HG02870 (cell line): ENCODE measurements around the gene TUBA4B.

Experiments
- ATAC-seq: cut with Tn5 transposase; IDR thresholded peaks from one replicate; pipeline ENCODE4 v1.9.1; 2021; ENCODE audit warnings: mild to moderate bottlenecking, moderate library complexity; ENCODE audit not compliant: unreplicated experiment

Gene TUBA4B

DNA sequence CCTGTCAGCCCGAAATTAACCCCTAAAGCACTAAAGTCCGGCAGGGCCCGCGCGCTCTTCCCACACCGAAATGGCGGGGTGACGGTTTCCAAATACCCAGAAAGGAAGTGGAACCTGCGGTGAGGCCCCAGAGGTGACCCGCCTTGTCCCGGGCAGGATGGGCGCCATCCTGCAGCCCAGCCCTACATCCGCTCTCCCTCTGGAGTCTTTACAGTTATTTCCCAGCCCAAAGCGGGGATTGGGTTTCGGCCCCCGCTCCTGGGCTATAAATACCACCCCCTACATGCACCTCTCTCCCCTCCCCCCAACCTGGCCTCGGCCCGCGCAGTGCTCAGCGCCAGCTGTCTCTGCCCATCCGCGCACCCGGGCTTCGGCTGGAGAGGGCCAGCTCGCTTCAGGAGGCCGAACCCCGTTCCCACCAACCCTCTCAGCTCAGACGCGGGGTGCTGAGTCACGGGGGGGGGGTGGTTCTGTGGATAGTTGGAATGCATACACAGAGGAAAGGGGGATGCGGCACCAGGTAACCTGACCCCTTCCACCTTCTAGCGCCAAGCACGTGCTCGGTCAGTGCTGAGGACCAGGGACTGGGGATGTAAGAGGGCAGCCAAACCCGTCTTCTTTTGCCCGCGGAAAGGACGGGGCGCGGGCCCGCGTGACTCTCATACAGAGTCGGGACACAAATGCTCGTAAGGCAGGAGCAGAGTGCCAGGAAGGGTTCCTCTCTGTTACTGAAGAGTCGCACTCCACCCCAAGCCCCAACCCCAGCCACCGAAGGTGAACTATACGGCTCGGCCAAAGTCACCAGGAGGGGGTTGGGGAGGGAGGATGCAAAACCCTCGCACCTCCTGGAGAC lies at the start of gene TUBA4B:
TSS of gene TUBA4B (plus strand) at position 344 of the 853 bp plus-strand sequence. CDS start at position 509, 165 bp downstream.
- peak; percentile 20 for ATAC-seq

DNA sequence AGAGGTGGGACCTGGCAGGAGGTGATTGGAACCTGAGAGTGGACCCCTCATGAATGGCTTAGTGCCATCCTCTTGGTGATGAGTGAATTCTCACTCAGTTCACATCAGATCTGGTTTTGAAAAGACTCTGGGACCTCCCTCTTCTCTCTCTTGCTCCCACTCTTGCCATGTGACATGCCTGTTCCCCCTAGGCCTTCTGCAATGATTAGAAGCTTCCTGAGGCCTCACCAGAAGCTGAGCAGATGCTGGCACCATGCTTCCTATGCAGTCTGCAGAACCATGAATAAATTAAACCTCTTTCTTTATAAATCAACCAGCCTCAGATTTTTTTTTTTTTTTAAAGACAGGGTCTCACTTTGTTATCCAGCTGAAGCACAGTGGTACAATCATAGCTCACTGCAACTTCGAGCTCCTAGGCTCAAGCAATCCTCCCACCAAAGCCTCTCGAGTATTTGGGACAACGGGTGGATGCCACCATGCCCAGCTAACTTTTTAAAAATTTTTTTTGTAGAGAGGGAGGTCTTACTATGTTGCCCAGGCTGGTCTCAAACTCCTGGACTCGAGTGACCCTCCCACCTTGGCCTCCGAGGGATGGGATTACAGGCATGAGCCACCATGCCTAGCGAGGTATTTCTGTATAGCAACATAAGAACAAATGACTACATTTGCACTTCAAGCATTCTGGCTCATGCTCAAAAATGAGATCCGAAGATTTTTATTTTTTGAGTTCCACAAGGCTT lies 48.4 kb upstream of the TUBA4B start:
- no peak for ATAC-seq

DNA sequence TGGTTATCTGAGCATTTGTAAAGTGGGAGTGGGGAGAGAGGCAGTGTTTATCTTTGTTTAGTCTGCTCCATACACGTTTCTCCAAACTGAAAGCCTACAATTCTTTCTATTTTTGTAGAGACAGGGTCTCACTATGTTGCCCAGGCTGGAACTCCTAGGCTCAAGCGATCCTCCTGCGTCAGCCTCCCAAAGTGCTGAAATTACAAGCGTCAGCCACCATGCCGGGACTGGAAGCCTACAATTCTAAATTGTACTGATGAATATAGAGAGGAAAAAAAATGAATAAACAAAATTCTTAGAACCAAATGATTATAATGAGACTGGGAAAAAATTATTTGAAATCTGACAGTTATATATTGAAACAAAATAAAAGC lies 47.9 kb upstream of the TUBA4B start:
- ATAC-seq, result no peak

DNA sequence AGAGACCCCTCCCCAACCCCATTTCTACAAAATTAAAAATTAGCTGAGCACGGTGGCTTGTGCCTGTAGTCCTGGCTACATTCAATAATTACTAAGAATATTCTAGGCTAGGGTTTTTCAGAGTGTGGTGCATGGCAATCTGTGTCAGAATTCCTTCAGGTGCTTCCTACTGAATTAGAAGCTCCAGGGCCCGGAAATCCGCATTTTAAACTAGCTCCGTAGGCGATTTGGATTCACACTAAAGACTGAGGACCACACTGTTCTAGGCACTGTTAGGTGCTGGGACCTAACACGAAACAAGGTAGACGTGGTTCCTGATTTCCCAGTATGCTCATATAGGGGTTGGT lies 47.1 kb upstream of the TUBA4B start:
- ATAC-seq, result no peak

DNA sequence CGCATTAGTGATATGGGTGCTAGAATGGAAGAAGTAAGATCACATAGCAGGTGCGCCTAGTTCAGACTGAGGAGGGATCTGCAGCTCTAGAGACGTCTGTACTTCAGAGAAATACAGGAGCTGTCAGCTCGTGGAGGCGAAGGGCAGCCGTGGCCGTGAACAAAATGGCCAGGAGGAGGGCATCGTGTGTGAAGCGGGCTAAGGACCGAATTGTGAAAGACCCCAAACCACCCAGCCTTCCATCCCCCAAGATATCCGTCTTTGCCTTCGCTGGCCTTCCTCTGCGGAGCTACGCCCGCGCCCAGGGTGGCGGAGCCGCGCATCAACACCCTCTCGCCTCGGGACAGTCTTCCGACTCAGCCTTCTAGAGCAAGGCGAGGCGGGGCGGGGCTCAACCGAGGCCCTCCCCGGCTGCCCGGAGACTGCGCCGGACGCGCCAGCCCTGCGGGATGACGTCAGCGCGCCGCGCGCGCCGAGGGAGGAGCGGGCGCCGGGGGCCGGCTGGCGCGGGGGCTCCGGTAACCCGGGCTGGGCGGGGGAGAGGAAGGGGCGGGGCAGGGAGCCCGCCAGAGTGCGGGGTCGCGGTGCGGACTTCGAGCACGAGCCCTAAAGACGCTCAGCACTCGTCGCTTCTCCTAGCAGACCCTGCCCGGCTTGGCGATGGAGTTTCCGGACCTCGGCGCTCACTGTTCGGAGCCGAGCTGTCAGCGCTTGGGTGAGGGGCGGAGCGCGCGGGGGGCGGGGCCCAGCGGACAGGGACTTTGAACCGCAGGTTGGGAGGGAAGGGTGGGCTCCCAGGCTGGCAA lies 46.5 kb upstream of the TUBA4B start, which contains the start of gene ZFAND2B:
TSS of gene ZFAND2B (plus strand) at position 455 of the 806 bp plus-strand sequence. CDS start at position 661, 206 bp downstream.
- ATAC-seq, result peak; percentile 97

DNA sequence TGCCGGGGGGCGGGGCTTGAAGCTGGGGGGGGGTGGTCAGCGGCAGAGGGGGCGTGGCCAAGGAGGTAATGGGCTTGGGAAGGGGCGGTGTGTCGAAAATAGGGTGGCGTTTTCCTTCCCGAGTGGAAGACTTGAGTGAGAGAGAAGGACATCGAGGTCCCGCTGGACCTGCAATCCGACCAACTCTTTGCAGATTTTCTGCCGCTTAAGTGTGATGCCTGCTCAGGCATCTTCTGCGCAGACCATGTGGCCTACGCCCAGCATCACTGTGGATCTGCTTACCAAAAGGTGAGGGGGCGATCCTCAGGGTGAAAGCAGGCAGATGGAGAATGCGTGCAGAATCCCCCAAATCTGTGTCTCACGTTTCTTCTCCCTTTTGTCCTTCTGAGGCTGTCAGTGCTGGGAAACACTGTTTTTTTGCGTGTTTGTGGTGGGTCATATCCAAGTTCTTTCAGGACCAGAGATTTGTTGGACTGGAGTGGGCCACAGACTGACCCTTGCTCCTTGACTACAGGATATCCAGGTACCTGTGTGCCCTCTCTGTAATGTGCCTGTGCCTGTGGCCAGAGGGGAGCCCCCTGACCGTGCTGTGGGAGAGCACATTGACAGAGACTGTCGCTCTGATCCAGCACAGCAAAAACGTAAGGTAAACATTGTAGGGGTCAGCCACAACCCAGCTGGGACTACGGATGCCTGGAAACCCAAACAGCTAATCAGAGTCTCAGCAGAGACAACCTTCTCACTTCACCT lies 45.7 kb upstream of the TUBA4B start:
- ATAC-seq, result no peak

DNA sequence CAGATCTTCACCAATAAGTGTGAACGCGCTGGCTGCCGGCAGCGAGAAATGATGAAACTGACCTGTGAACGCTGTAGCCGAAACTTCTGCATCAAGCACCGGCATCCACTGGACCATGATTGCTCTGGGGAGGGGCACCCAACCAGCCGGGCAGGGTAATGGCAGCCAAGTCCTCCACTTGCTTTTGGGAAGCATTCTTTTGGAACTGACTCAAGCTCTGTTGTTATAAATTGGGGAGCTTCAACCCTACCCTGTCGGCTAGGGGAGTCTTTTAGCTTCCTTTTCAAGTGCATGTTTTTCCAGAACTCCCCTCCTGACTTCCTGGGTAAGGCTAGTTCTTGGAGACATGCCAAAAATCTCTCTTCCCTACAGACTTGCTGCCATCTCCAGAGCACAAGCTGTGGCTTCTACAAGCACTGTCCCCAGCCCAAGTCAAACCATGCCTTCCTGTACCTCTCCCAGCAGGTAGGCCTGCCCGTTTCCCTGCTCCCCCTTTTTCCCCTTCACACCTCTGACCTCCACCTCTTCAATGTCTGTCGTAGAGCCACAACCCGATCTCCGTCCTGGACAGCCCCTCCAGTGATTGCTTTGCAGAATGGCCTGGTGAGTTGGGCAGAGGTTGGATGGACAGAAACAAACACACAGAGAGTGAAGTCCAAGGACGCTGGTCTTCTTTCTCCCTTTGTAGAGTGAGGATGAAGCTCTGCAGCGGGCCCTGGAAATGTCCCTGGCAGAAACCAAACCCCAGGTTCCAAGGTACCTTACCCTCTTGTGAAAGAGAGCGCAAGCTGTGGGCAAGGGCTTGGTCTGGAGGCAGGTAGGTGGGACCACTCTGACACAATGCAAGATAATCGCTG lies 44.9 kb upstream of the TUBA4B start:
- ATAC-seq, result no peak

DNA sequence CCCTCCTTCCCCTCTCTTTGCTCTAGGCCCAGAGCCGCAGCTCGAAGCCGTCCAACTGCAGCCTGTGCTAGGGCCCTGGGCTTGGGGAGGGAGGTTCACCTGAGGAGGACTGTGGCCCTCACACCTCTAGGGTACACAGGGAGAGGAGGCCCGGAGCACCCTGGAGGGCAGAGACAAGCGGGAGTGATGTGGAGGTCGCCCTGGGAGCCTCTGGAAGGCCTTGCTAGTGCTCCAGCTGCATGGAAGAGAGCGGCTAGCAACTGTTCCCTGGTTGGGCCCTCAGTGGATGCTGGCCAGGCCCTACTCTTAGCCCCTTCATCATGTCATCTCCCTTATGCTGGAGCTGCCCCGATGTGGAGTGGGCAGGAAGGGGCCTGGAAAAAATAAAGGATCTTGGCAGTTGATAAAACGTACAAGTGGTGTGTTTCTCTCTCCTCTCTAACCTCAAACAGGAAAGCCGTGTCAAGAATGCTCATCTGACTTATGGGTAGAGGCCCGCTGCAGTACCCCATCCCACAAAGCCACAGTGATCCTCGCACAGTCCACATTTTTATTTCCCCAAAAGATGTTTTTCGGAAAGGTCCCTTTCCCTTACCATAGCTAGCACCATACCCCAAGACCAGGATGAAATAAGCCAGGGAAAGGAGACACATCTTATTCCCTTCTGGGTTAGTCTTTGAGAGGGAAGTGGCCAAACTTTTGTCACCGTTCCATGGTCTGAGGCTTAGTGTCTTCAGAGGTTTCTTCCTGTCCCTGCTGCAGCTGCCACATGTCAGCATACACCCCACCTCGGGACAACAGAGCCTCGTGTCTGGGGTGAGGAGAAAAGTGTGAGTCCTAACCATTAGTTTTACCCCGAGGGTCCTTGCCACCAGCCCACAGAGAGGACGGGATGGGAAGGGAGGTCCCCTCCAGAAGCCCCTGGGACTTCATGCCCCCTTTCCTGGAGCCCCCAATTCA lies 43.5 kb upstream of the TUBA4B start:
- ATAC-seq, result no peak

DNA sequence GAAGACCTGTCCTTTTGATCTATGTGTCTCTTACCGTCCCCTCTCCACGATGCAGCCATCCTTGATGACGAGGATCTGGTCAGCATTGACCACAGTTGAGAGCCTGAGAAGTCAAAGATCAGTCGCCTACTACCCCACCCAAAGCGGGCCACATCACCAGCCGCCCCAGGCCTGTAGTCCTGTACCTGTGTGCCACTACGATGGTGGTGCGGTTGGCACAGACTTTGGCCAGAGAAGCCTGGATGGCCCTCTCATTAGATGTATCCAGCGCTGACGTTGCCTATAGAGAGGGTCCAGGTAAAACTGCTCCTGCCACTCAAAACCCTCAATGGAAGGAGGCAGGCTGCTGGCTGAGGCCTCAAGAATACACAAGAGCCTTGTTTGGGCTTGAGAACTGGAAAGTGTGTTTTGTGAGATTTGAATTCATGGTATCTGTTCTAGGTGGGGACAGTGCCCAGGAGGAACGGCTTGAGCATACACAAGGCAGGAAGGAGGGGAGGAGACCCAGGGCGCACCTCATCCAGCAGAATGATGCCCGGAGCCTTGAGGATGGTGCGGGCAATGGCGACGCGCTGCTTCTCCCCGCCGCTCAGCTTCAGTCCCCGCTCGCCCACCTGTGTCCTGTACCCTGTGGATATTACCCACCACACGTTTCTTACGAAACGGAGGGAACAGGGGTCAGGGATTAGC lies 42.7 kb upstream of the TUBA4B start:
- no peak for ATAC-seq

DNA sequence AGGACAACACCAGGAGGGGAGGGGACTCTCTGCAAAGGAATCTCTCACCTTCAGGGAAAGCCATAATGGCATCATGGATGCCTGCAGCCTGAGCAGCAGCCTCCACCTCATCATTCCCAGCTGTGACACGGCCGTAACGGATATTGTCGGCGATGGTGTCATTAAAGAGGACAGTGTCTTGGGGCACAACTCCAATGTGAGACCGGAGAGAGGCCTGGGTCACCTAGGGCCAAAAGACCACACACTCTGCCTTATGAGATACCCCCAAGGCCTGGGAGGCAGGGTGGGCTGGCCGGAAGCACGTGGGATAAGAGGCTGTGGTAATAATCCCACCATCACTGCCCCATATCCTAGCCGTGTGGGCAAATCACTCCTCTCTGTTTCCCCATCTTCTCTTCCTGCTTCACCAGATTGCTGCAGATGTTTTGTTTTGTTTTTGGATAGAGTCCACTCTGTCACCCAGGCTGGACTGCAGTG lies 42.1 kb upstream of the TUBA4B start:
- ATAC-seq, result no peak

DNA sequence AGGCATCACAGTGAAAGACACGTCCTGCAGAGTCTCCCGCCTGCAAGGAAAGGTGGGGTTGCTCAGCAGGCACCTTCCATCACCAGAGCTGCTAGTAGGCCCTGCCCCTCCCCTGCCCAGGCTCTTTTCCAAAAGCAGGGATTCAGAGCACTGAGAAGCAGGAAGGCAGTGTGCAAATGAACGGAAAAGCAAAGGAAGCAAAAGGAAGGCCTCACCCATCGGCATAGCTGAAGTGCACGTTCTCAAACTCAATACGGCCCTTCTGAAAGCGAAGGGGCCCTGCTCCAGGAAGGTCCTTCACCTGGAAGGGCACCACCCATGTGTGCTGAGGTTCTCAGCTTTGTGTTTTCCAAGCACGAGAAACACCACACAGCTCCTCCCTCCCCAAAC lies 40.0 kb upstream of the TUBA4B start:
- no peak for ATAC-seq

DNA sequence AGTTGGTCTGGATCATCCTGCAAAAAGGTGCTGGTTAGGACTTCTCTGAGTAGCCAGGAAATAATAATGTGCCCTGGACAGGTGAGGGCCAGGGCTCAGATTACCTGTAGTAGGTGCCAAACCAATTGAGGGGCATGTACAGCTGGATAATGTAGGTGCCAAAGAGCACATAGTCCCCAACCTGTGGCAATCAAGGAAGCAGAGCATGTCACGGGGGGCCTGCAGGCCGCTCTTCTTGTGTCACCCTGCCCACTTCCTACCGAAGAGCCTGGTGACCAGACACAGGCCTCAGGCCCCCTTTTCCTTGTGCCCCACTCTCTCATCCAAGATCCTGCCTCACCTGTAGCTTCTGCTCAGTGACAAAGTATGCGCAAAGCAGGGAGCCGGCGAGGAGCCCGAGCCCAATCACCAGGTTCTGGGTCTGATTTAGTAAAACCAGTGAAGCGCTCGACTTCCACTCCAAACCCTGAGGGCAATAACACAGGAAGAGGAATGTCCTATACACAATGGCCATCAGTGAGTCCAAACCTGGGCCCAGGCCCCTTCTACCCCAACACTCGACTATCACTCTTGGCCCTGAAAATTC lies 39.5 kb upstream of the TUBA4B start:
- ATAC-seq, result no peak

DNA sequence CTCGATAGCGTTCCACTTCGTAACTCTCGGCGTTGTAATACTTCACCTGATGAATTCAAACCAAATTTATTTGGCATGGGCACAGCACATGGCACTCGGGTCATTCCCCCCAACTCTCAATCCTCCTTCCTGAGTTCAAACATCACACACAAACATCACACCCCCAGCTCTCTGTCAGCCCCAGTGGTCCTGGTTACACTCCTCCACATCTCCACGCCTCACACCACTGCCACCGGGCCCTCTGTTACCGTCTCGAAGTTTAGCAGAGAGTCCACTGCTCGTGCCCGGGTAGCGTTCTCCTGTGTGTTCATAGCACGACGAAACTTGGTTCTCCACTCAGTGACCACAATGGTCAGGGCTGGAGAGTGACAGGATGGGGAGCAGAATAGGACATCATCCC lies 38.9 kb upstream of the TUBA4B start:
- no peak for ATAC-seq

DNA sequence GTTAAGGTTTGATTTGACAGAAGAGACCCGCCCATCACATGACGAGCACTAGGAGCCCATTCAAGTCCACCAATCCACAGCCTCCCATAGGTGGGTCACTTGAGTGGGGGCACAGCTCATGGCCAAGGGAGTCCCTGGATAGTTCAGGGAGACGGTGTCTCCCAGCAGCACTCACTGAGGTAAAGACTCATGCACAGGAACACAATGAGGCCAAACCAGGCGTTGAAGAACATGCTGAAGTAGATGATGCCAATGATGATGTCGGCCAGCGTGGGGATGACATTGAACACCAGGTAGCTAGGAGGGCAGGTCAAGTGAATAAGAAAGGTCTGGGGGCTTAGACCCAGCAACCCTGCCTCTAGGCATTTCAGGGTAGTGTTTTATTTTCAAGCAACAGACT lies 38.3 kb upstream of the TUBA4B start:
- no peak for ATAC-seq

DNA sequence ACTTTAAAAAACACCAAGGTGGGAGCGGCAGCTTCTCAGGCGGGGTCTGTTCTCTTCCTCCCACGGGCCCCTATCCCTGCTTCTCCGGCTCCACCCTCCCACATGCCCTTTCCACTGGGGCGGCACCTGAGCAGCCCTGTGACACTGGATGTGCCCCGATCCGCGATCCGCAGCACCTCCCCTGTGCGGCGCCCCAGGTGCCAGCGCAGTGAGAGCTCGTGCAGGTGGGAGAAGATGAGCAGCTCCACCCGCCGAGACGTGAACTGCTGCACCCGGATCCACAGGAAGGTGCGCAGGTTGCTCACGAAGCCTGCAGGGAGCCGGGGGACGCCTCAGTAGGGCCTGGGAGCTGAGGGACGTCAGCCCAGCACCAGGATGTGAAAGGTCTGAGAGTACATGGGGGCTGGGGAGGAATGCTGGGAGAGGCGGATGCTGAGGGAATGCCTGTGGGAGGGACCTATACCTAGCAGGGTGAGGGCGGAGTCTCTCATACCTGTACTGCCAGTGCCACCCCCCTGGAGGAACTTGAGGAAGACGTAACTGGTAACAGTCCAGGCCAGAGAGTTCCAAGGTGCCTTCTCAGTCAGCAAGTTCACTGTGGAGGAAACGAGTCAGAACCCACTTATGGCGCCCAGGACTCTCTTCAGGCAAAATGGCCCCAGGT lies 37.0 kb upstream of the TUBA4B start:
- no peak for ATAC-seq

DNA sequence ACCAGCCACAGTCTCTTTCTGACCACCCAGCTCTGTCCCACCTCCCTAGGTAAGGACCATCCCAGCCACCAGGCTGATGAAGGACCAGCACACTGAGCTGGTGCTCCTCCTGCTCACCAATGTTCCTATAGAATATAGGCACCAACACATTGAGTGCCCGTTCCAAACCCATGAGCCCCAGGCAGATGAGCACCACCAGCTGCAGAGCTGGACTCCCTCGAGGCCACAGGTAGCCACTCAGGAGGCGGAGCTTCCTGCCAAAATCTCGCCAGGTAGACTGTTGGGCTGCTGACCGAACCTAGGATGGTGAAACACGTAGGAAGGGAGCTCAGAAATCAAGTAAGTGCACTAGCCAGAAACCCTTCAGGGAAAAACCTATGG lies 36.5 kb upstream of the TUBA4B start:
- no peak for ATAC-seq

DNA sequence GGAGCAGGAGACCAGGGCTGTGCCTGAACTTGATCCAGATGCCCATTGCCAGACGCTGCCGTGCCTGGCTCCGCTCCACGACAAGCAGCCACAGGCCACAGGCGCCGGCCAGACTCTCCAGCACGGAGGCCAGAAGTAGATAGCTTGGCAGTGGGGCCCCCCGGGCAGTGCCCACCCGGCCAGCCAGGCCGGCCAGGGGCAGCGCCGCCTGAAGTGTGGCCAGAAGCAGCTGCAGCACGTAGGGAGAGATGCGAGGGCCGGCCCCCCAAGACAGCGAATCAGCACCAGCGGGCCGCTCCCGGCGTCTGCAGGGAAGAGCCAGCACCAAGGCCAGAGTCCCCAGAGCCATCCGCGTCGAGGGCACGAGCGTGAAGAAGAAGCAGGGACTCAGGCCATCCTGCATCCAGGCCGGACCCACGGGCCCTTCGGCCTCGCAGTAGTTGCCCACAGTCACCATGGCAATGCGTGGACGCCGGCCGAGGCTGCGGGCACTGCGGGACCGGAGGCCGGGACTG lies 34.8 kb upstream of the TUBA4B start:
- ATAC-seq, result peak; percentile 25
